Coronary artery (tissue), 2 donors: Measurements from ENCODE around the gene TEKT5.
"Not testable (repeated sequence)": the region's sequence is repeated elsewhere in the genome, so short reads cannot be mapped to it uniquely, and the experiment has no call there.

Experiments used
- DNase-seq: peaks from one replicate; pipeline ENCODE4 v3.0.0-alpha.2; 2017; ENCODE audit warnings: low spot score
- H3K27ac ChIP-seq, 2 donors: fragments of 200-600 bp; sonication (generic); one replicate each; pipeline ENCODE4 v1.5.1; 2016 to 2019
- H3K4me3 ChIP-seq: fragments of 200-600 bp; sonication (generic); 2 replicates; pipeline ENCODE4 v1.5.1; 2016; ENCODE audit warnings: mild to moderate bottlenecking, moderate library complexity
- CTCF ChIP-seq: fragments of 200-600 bp; sonication (generic); IDR thresholded peaks from one replicate; pipeline ENCODE4 v1.5.1; 2019; ENCODE audit warnings: antibody characterized with exemption

TEKT5 gene

DNA sequence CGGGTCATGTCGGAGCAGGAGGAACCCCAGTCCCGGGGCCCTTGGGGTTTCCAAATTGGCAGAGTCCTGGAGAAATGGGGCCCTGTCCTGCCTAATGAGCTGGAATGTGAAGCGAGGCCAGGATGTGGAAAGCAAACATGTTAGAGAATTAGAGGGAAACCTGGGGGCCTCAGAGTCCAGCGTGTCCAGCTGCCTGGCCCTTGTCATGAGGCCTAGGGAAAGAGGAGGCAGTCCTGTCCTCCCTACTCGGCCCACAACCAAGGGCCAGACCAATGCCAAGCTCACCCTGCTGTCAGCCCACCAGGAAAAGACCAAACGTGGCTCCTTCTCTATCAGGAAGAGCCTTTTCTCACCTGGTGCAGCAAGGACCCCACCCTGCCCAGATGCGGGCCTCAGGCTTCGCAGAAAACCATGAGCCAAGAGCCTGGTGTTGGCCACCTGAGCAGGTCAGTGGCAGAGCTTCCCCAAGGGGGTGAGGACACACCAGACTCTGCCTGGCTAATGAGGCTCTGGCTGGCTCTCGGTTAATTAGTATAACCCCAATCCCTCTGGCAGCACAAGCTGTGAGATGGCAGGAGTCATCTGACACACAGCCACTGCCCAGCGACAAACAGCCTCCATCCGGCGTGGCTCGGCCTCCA lies 10.1 kb downstream of the TEKT5 start:
- H3K27ac ChIP-seq: no peak overlapping the region
- no peak overlapping the region for H3K4me3 ChIP-seq
- TF ChIP-seq CTCF: no peak
- no peak for DNase-seq

- no peak for DNase-seq
- H3K4me3 ChIP-seq: no peak overlapping the region
- no peak for TF ChIP-seq CTCF
- no peak overlapping the region for H3K27ac ChIP-seq
Measured at GRCh38 chr16:10683170-10683569, 11.6 kb downstream of the TEKT5 start.

DNA sequence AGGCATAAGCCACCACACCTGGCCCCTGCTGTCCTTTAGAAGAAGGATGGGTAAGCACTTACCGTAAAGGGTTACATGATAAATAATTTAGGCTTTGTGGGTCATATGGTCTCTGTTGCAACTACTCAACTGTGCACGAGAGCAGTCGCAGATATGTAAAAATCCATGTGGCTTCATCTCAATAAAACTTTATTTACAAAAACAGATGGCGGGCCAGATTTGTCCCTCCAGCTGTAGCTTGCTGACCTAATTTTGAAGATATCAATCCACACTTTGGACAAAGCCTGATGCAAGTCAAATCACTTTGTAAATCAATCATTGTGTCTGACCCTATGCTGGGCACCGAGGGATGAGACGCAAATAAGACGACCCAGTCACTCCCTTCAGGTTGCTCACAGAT lies 12.1 kb downstream of the TEKT5 start:
- TF ChIP-seq CTCF: no peak
- Histone ChIP-seq H3K27ac (no peak overlapping the region), H3K4me3 (no peak overlapping the region)
- no peak for DNase-seq

- Histone ChIP-seq H3K4me3 (no peak overlapping the region), H3K27ac (no peak overlapping the region)
- peak; percentile 40 for DNase-seq
- no peak for TF ChIP-seq CTCF
Measured at GRCh38 chr16:10681310-10682308, 13.1 kb downstream of the TEKT5 start.

DNA sequence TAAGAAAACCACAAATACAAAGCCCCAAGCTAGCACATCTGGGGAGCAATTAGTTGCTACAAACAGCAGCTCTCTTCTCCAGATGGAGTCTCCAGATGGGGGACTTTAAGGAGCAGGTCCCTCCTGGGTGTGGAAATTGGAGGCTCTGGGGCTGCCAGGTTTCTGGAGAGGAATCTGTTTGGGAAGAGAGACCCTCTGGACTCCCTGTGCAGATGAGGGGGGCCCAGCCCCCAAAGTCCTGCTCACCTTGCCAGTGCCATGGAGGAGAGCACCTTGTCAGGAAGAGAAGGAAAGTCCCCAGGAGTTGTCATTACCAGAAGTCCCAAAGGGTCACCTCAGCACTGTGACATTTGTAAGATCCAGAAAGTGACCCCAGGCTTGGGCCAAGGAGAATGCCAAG lies 14.8 kb downstream of the TEKT5 start:
- H3K4me3 ChIP-seq: no peak overlapping the region
- no peak for TF ChIP-seq CTCF
- DNase-seq: no peak

DNA sequence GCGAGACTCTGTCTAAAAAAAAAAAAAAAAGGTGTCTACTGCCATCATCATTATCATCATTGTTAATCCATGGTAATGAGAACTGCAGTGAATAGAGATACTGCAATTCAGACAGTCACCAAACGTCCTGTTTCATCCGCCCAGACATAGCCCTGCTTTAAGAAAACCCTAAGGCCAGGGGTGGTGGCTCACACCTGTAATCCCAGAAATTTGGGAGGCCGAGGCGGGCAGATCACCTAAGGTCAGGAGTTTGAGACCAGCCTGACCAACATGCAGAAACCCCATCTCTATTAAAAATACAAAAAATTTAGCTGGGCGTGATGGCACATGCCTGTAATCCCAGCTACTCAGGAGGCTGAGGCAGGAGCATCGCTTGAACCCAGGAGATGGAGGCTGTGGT lies 15.3 kb downstream of the TEKT5 start:
- H3K27ac ChIP-seq, H3K4me3 ChIP-seq, DNase-seq: not testable (repeated sequence)

More for the DNA sequence above, 14.8 kb downstream of the TEKT5 start:
- no peak overlapping the region for H3K27ac ChIP-seq

GRCh38 chr16:10678655-10679054 lies 16.1 kb downstream of the TEKT5 start:
- DNase-seq: no peak
- no peak for TF ChIP-seq CTCF
- Histone ChIP-seq H3K27ac (no peak overlapping the region), H3K4me3 (no peak overlapping the region)
